ENCODE results near the gene STAB1.

The STAB1 gene

DNA sequence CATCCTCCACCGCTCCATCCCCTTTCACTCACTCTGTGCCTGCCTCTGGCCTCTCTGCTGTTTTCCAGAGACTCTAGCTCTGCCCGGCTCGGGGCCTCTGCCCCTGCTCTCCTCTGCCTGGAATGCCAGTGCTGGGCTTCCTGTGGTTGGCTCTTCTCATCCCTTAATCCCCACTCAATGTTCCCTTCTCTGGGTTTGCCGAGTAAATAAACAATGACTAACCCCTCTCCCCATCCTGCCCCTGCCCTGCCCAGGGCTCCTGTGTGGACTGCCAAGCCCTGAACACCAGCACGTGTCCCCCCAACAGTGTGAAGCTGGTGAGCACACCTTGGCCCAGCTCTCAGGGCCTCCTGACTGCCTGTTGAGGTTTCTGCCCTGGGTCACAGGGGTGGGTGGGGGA lies 12.2 kb downstream of the STAB1 start (continued):
- TF ChIP-seq BACH2 (CRISPR knock-in tag; IDR thresholded peaks at IDR 0.05; ENCODE audit: borderline replicate concordance) (no peak), ESRRG (CRISPR knock-in tag; IDR thresholded peaks at IDR 0.05) (no peak)
- TF ChIP-seq, protein P1, sequence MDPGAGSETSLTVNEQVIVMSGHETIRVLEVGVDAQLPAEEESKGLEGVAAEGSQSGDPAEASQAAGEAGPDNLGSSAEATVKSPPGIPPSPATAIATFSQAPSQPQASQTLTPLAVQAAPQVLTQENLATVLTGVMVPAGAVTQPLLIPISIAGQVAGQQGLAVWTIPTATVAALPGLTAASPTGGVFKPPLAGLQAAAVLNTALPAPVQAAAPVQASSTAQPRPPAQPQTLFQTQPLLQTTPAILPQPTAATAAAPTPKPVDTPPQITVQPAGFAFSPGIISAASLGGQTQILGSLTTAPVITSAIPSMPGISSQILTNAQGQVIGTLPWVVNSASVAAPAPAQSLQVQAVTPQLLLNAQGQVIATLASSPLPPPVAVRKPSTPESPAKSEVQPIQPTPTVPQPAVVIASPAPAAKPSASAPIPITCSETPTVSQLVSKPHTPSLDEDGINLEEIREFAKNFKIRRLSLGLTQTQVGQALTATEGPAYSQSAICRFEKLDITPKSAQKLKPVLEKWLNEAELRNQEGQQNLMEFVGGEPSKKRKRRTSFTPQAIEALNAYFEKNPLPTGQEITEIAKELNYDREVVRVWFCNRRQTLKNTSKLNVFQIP (CRISPR knock-in tag; IDR thresholded peaks at IDR 0.05; ENCODE audit: borderline replicate concordance, low read depth), result no peak

DNA sequence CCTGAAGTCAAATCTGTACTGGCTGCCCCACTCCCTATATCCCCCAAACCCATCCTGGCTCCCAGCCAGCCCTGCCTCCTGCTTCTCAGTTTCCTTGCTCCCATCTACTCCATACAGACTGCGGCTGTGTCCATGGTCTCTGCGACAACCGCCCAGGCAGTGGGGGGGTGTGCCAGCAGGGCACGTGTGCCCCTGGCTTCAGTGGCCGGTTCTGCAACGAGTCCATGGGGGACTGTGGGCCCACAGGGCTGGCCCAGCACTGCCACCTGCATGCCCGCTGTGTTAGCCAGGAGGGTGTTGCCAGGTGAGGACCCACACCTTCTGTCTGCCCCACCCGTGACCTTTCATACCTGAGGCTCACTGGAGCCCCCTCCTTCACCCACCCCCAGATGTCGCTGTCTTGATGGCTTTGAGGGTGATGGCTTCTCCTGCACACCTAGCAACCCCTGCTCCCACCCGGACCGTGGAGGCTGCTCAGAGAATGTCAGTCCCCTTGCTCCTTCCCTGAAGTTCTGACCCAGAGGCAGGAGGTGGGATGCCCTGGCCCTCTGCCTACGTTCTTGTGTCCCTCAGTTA lies 14.7 kb downstream of the STAB1 start:
- TF ChIP-seq RARB (CRISPR knock-in tag; IDR thresholded peaks at IDR 0.05) (no peak), ZFP3 (CRISPR knock-in tag; IDR thresholded peaks at IDR 0.05) (no peak), ZFP30 (CRISPR knock-in tag; IDR thresholded peaks at IDR 0.05) (no peak), ZNF70 (CRISPR knock-in tag; IDR thresholded peaks at IDR 0.05) (no peak), TOX (CRISPR knock-in tag; IDR thresholded peaks at IDR 0.05; ENCODE audit: borderline replicate concordance) (no peak), ARNTL (CRISPR knock-in tag; IDR thresholded peaks at IDR 0.05; ENCODE audit: borderline replicate concordance, low read depth) (no peak), TCF4 (CRISPR knock-in tag; IDR thresholded peaks at IDR 0.05; ENCODE audit: borderline replicate concordance) (no peak)
- TF ChIP-seq, protein P2, sequence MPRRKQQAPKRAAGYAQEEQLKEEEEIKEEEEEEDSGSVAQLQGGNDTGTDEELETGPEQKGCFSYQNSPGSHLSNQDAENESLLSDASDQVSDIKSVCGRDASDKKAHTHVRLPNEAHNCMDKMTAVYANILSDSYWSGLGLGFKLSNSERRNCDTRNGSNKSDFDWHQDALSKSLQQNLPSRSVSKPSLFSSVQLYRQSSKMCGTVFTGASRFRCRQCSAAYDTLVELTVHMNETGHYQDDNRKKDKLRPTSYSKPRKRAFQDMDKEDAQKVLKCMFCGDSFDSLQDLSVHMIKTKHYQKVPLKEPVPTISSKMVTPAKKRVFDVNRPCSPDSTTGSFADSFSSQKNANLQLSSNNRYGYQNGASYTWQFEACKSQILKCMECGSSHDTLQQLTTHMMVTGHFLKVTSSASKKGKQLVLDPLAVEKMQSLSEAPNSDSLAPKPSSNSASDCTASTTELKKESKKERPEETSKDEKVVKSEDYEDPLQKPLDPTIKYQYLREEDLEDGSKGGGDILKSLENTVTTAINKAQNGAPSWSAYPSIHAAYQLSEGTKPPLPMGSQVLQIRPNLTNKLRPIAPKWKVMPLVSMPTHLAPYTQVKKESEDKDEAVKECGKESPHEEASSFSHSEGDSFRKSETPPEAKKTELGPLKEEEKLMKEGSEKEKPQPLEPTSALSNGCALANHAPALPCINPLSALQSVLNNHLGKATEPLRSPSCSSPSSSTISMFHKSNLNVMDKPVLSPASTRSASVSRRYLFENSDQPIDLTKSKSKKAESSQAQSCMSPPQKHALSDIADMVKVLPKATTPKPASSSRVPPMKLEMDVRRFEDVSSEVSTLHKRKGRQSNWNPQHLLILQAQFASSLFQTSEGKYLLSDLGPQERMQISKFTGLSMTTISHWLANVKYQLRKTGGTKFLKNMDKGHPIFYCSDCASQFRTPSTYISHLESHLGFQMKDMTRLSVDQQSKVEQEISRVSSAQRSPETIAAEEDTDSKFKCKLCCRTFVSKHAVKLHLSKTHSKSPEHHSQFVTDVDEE (CRISPR knock-in tag; IDR thresholded peaks at IDR 0.05), result no peak
- TF ChIP-seq, protein P3, sequence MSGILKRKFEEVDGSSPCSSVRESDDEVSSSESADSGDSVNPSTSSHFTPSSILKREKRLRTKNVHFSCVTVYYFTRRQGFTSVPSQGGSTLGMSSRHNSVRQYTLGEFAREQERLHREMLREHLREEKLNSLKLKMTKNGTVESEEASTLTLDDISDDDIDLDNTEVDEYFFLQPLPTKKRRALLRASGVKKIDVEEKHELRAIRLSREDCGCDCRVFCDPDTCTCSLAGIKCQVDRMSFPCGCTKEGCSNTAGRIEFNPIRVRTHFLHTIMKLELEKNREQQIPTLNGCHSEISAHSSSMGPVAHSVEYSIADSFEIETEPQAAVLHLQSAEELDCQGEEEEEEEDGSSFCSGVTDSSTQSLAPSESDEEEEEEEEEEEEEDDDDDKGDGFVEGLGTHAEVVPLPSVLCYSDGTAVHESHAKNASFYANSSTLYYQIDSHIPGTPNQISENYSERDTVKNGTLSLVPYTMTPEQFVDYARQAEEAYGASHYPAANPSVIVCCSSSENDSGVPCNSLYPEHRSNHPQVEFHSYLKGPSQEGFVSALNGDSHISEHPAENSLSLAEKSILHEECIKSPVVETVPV (CRISPR knock-in tag; IDR thresholded peaks at IDR 0.05), result no peak
- TF ChIP-seq, protein P4, sequence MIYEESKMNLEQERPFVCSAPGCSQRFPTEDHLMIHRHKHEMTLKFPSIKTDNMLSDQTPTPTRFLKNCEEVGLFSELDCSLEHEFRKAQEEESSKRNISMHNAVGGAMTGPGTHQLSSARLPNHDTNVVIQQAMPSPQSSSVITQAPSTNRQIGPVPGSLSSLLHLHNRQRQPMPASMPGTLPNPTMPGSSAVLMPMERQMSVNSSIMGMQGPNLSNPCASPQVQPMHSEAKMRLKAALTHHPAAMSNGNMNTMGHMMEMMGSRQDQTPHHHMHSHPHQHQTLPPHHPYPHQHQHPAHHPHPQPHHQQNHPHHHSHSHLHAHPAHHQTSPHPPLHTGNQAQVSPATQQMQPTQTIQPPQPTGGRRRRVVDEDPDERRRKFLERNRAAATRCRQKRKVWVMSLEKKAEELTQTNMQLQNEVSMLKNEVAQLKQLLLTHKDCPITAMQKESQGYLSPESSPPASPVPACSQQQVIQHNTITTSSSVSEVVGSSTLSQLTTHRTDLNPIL (CRISPR knock-in tag; IDR thresholded peaks at IDR 0.05; ENCODE audit: low read depth), result no peak
- TF ChIP-seq, protein P1 (CRISPR knock-in tag; IDR thresholded peaks at IDR 0.05; ENCODE audit: borderline replicate concordance, low read depth), result no peak
- no peak for ATAC-seq

DNA sequence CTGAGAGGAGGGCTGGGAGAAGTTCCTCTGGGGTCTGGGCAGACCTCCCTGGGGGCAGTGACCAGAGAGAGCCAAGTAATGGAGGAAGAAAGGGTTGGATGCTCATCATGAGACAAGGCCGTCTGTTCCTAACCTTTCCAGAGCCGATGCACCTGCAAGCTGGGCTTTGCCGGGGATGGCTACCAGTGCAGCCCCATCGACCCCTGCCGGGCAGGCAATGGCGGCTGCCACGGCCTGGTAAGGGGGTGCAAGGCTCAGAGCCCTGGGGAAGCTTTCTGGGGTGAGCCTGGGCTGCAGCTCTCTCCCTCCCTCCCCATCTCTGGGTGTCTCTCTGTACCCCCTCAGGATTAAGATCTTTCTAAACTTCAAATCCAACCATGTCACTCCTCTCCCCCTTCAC lies 16.4 kb downstream of the STAB1 start:
- no peak for ATAC-seq
- TF ChIP-seq, protein P2 (CRISPR knock-in tag; IDR thresholded peaks at IDR 0.05), result no peak
- no peak for TF ChIP-seq ISL1 (CRISPR knock-in tag; IDR thresholded peaks at IDR 0.05)
- TF ChIP-seq ESRRG (CRISPR knock-in tag; IDR thresholded peaks at IDR 0.05), result no peak
- TF ChIP-seq, protein P1 (CRISPR knock-in tag; IDR thresholded peaks at IDR 0.05; ENCODE audit: borderline replicate concordance, low read depth), result no peak
- no peak for TF ChIP-seq TCF4 (CRISPR knock-in tag; IDR thresholded peaks at IDR 0.05; ENCODE audit: borderline replicate concordance)
- TF ChIP-seq ZNF565 (CRISPR knock-in tag; conservative IDR thresholded peaks at IDR 0.05; ENCODE audit: low read depth), result no peak
- no peak for TF ChIP-seq RARB (CRISPR knock-in tag; IDR thresholded peaks at IDR 0.05)
- no peak for TF ChIP-seq ARNTL (CRISPR knock-in tag; IDR thresholded peaks at IDR 0.05; ENCODE audit: borderline replicate concordance, low read depth)
- no peak for TF ChIP-seq OSR1 (CRISPR knock-in tag; IDR thresholded peaks at IDR 0.05)
- TF ChIP-seq ZNF8 (CRISPR knock-in tag; IDR thresholded peaks at IDR 0.05), result no peak
- TF ChIP-seq ZFP30 (CRISPR knock-in tag; IDR thresholded peaks at IDR 0.05), result no peak
- TF ChIP-seq, protein P3 (CRISPR knock-in tag; IDR thresholded peaks at IDR 0.05), result no peak
- TF ChIP-seq SNAI2 (CRISPR knock-in tag; IDR thresholded peaks at IDR 0.05), result no peak
- TF ChIP-seq PPARA (CRISPR knock-in tag; IDR thresholded peaks at IDR 0.05; ENCODE audit: borderline replicate concordance), result no peak
- TF ChIP-seq GLIS3 (CRISPR knock-in tag; IDR thresholded peaks at IDR 0.05), result no peak
